ENCODE results near the gene MYCBP2.

DNA sequence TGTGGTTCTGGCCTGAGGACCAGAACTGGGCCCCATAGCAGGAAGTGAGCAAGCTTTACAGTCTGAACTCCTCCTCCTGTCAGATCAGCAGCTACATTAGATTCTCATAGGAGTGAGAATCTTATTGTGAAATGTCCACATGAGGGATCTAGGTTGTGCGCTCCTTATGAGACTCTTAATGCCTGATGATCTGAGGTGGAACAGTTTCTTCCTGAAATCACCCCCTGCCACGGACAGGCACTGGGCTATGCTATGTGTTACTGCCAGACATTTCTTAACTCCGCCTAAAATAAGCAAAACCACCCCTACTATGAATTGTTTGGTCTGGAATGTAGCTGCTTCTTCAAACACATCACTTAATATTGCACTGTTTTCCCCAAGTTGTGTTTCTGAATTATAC lies 304.6 kb downstream of the MYCBP2 start:
- TF ChIP-seq, protein P1, sequence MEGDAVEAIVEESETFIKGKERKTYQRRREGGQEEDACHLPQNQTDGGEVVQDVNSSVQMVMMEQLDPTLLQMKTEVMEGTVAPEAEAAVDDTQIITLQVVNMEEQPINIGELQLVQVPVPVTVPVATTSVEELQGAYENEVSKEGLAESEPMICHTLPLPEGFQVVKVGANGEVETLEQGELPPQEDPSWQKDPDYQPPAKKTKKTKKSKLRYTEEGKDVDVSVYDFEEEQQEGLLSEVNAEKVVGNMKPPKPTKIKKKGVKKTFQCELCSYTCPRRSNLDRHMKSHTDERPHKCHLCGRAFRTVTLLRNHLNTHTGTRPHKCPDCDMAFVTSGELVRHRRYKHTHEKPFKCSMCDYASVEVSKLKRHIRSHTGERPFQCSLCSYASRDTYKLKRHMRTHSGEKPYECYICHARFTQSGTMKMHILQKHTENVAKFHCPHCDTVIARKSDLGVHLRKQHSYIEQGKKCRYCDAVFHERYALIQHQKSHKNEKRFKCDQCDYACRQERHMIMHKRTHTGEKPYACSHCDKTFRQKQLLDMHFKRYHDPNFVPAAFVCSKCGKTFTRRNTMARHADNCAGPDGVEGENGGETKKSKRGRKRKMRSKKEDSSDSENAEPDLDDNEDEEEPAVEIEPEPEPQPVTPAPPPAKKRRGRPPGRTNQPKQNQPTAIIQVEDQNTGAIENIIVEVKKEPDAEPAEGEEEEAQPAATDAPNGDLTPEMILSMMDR (conservative IDR thresholded peaks at IDR 0.05 in 1 of 2, IDR thresholded peaks at IDR 0.05 in 1 of 2; ENCODE audit: extremely low read depth in 1 of 2, insufficient read depth in 1 of 2, low read depth in 1 of 2, low read length in 2 of 2): no peak
- no peak for TF ChIP-seq EZH2 (IDR thresholded peaks at IDR 0.05; ENCODE audit: borderline replicate concordance, low read length)
